NCI-H446 treated with DMSO at 0.1 percent for 48 hours (cell line): ENCODE results near the gene MIER2.

Experiments used
- DNase-seq: peaks from one replicate; lab custom pipeline; 2025; lab: John Stamatoyannopoulos, UW

Gene MIER2

DNA sequence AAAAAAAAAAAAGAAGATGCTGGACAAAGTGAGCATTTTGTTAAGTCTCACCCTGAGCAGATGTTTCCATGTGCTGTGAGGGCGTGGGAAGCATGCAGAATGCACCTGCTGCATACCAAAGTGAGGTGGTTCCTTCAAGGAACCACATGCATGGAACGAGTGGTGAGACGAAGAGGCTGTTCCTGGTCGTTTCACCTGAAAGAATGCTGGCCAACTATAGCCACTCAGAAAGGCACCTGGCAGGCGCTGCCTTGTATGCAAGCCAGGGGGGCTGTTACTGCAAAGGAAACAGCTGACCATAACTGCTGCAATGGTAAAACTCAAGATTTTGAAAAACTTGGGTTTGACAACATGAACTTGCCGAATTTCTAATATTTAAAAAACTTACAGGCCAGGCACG lies 14.7 kb downstream of the MIER2 start:
- no peak for DNase-seq

DNA sequence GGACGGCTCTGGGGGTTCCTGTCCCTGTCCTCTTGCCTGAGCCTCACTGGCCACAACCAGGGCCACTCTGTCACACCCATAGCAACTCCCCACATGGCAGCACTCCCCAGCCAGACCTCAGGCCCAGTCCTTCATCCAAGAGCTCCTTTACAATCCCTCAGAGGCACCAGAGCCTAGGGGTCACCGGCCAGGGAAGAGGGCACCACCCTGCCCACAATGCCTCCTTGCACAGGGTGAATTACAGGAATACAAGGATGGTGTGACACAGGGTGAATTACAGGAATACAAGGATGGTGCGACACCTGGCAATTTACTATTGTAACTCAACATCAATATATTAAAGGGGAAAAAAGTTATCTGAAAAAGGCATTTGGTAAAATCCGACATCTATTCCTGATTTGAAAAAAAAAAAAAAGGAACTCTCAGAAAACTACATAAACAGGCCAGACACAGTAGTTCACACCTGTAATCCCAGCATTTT lies 16.5 kb downstream of the MIER2 start:
- DNase-seq, result no peak

- no peak for DNase-seq
Measured at GRCh38 chr19:327291-328024, 17.1 kb downstream of the MIER2 start.

- no peak for DNase-seq
Measured at GRCh38 chr19:326871-327270, 17.7 kb downstream of the MIER2 start.

DNA sequence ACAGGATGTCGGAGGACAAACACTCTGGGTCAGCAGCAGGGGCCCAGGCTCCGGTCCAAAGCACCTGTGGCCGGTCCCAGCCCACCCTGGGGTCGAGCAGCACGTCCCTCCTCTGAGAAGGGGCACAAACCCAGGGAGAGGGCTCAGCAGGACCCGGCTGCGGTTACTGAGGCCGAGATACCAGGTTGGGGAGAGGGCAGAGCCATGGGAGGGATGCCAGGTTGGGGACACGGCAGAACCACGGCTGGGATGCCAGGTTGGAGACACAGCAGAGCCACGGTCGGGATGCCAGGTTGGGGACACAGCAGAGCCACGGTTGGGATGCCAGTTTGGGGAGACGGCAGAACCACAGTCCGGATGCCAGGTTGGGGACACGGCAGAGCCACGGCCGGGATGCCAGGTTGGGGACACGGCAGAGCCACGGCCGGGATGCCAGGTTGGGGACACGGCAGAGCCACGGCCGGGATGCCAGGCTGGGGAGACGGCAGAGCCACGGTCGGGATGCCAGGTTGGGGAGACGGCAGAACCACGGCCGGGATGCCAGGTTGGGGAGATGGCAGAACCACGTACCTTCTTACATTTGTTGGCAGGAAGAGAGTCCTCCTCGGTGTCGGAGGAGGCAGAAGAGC lies 18.5 kb downstream of the MIER2 start:
- no peak for DNase-seq

GRCh38 chr19:325173-325936 lies 19.2 kb downstream of the MIER2 start:
- no peak for DNase-seq

DNA sequence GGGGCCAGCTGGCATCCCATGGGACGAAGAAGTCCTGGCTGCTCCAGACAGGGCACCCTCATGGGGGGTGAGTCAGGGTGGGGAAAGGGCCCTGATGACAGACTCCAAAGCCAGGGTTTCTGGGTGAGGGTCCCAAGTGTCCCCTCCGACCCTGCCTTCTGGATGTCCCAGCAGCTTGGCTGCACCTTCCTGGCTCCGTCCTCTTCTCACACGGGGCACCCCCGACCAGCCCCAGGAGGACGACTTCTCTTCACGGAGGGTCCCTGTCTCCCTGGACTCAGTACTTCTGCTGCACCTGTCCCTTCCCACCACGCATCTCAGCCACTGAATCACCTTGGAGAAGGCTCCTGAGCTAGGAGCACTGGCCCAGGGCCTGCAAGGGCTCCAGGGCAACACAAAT lies 19.9 kb downstream of the MIER2 start:
- no peak for DNase-seq

- no peak for DNase-seq
Measured at GRCh38 chr19:322616-323015, 22.0 kb downstream of the MIER2 start.

- DNase-seq, result no peak
Measured at GRCh38 chr19:318509-318774, 26.2 kb downstream of the MIER2 start.

- DNase-seq, result no peak
Measured at GRCh38 chr19:317710-318508, 26.7 kb downstream of the MIER2 start.

DNA sequence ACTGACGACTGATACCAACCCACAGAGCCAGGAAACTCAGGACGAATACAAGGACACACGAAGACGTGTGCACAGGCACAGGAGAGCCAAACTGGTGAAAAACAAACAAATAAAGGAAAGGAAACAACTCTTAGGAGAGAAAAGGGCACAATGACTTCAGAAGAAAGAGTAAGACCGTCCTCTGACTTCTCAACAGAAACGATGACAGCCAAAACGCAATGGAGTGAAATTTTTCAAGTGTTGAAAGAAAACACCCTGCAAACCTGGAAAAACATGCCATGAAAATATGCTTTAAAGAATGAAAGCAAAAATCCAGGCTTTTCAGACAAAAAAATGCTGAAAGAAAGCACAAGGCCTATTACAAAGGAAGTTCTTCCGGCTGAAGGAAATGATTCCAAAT lies 28.8 kb downstream of the MIER2 start:
- no peak for DNase-seq

GRCh38 chr19:313988-314815 lies 30.4 kb downstream of the MIER2 start:
- no peak for DNase-seq

- DNase-seq, result no peak
Measured at GRCh38 chr19:313169-313987, 31.2 kb downstream of the MIER2 start.

- DNase-seq, result no peak
Measured at GRCh38 chr19:311813-312261, 32.8 kb downstream of the MIER2 start.

- DNase-seq, result no peak
Measured at GRCh38 chr19:310781-311496, 33.7 kb downstream of the MIER2 start.

GRCh38 chr19:310141-310651 lies 34.4 kb downstream of the MIER2 start:
- no peak for DNase-seq

DNA sequence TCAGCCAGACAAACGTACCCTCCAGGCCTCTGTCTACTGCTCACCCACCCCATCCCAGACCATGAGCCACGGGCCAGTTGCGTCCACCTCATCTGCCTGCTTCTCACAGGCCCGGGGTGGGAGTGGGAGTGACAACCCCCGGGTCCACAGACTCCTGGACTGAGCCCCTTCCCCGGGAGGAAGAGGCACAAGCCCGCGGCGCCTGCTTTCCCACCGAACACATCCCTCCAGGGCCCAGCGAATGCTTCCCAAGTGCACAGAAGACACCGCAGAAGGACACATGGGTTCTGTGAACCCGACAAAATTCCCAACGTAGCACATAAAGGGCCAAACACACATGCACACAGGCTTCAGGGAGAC lies 35.4 kb downstream of the MIER2 start:
- DNase-seq, result no peak

DNA sequence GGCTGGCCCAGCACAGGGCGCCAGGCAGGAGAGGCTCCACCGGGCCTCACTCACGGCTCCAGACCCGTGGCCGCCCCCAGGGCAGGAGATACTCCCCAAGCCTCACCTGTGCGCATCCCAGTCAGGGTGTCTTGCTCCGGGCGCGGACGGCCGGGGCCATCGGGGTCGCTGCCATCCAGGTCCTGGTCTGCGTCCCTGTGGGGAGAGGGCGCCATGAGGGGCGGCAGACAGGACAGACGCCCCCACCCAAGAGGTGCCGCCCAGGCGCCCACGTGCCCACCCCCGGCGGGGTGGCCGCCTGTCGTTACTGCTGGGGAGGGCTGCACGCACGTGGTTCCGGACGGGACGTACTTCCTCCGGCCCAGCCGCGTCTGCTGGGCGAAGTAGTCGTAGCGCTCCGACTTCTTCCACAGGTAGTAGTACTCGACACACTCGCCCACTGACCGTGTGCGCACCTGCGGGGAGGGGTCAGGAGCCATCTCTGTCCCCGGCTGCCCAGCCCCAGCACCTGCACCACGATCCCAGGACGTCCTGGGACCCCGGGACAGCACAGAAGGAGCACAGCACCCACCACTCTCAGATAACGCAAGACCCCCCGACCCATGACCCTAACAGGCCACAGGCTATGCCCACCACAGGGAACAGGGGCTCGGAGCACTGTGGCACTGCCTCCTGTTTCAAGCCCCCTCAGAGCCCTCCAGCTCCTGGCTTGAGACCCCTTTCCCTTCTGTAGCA lies 36.0 kb downstream of the MIER2 start:
- DNase-seq, result no peak

GRCh38 chr19:307793-308420 lies 36.7 kb downstream of the MIER2 start:
- no peak for DNase-seq
